Measurements from ENCODE around the gene CEACAM21.

The CEACAM21 gene

DNA sequence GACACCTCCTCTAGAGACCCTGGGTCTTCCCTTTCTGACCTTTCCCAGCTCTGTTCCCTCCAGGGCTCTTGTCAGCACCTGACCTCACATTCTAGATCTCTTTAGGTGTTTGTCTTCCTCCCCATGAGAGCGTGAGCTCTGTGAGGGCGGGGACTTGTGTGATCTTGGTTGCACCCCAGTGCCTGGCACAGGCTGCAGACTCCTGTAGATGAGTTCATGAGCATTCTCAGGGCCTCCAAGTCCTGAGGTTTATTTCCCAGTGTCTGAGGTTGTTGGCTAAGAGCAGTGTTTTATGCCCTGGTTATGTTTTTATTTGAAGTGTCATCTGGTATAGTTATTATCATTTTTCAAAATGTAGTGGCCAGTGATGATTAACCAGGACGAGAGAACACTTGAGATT, 50.3 kb downstream of the CEACAM21 start:
- Histone ChIP-seq H3K4me1 (ENCODE audit: control insufficient read depth, insufficient read depth, low read length) (no peaks in the 10 kb centered on the region), H3K27ac (ENCODE audit: insufficient read depth, low read depth, low read length, poor library complexity, severe bottlenecking) (no peak overlapping the region), H3K27me3 (ENCODE audit: control insufficient read depth, insufficient read depth, low read length, poor library complexity, severe bottlenecking) (no peaks in the 10 kb centered on the region), H3K4me3 (ENCODE audit: insufficient read depth, low read depth, low read length) (no peak overlapping the region), H3K36me3 (ENCODE audit: control insufficient read depth, insufficient read depth, low read length) (no peaks in the 10 kb centered on the region), H3K9me3 (ENCODE audit: control insufficient read depth, low read length) (peaks cover 4% of the 10 kb centered on the region)
- 48 to 51% methylated on average over 3 of the region's 3 CpGs for WGBS, 2 experiments

DNA sequence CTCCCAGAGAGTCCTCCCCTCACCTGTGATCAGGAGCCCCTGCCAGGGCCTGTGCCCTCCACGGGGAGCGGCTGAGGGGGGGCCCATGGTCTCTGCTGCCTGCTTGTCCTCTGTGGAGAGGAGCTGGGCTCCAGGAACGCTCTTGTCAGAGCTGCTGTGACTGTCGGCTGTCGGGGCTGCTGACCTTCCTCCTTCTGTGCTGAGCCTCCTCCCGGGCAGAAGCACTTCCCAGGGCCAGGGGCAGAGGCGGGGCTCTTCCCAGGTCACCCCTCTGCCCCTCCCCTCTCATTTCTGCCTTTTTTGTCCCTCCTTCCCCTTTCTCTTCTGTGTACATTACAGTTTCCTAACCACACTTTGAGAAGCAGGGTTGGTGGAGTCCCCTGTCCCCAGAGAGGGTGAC, 50.9 kb downstream of the CEACAM21 start, which contains the start of gene CEACAM4:
TSS of gene CEACAM4 (minus strand) at position 198 of the 400 bp plus-strand sequence. CDS start at position 87, 111 bp downstream.
- Histone ChIP-seq H3K4me1 (ENCODE audit: control insufficient read depth, insufficient read depth, low read length) (no peaks in the 10 kb centered on the region), H3K9me3 (ENCODE audit: control insufficient read depth, low read length) (peaks cover 4% of the 10 kb centered on the region), H3K4me3 (ENCODE audit: insufficient read depth, low read depth, low read length) (no peak within 1 kb of the TSS), H3K27ac (ENCODE audit: insufficient read depth, low read depth, low read length, poor library complexity, severe bottlenecking) (no peak within 1 kb of the TSS), H3K27me3 (ENCODE audit: control insufficient read depth, insufficient read depth, low read length, poor library complexity, severe bottlenecking) (no peaks in the 10 kb centered on the region), H3K36me3 (ENCODE audit: control insufficient read depth, insufficient read depth, low read length) (no peaks in the 10 kb centered on the region)
- 58 to 62% methylated on average over 7 of the region's 7 CpGs for WGBS, 2 experiments

DNA sequence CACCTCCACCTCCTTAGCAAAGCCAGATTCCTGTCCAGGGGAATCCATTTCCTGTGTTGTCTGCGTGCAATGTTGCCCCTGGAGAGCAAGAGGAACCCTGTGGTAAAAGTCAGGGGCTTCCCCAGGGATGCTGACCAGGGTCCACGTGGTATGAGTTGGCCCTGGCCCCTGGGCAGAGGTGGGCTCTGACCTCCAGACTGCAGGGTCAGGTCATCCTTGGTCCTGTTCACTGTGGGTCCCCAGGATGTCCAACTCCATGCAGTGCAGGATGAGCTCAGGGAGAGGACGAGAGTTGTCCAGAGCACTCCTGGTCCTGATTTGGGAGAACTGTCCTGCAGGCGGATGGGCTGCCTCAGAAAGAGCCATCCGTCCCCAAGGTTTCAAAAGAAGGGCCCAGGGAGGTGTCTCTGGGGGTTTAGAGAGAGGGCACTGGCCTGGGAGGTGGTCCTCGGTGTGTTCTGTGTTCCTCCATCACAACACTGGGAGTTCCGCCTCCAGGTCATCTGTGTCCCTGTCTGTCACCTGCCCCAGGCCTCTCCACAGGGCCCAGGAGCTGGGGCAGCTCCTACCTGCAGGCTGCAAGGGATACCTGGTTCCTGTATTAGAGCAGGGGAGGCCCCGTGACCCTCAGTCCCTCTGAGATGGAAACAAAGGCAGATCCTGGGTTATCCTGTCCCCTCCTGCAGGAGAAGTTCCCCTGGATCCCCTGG, 52.2 kb downstream of the CEACAM21 start:
- WGBS, 2 experiments: 61 to 62% methylated on average over 8 of the region's 8 CpGs
- Histone ChIP-seq H3K4me3 (ENCODE audit: insufficient read depth, low read depth, low read length) (no peak overlapping the region), H3K4me1 (ENCODE audit: control insufficient read depth, insufficient read depth, low read length) (no peaks in the 10 kb centered on the region), H3K27me3 (ENCODE audit: control insufficient read depth, insufficient read depth, low read length, poor library complexity, severe bottlenecking) (no peaks in the 10 kb centered on the region), H3K27ac (ENCODE audit: insufficient read depth, low read depth, low read length, poor library complexity, severe bottlenecking) (no peak overlapping the region), H3K9me3 (ENCODE audit: control insufficient read depth, low read length) (peaks cover 4% of the 10 kb centered on the region), H3K36me3 (ENCODE audit: control insufficient read depth, insufficient read depth, low read length) (no peaks in the 10 kb centered on the region)

Data from ectodermal cell (in vitro differentiated cells).